NCI-H2196 (cell line): ENCODE measurements around the gene PAF1.

ENCODE experiments used
- DNase-seq: peaks from one replicate; lab custom pipeline; 2025; ENCODE audit not compliant: unreplicated experiment; lab: John Stamatoyannopoulos, UW

The PAF1 gene

DNA sequence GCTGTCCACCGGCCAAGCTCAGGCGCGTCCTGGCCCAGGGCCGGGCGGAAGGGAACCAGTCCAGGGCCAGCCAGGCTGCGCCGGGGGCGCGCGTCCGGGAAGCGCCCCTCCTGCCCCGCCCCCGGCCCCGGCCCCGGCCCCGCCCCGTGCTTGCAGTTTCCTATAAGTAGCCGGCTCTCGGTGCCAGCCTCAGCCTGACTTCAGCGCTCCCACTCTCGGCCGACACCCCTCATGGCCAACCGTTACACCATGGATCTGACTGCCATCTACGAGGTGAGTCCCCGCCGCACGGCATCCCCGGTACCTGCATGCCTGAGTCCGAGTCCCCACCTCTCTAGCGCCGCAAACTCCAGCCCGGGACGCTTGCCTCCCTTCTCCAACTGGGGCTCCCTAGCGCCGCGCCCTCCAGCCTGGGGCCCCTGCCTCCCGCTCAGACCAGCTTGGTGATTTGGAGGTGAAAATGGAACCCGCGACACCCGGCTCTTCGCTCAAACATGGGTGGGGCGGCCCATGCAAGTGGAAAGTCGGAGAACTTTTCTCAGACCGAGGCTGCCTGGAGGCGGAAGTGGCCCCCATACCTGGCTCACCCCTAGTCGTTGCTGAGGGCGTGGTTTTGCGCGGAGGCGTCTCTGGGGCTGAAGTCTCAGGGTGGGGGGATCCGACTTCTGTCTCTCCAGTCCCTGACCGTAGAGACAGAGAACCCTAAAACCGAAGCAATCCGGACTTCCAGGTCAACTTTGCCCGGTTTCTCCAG, 15.9 kb upstream of the PAF1 start, which contains the start of gene ZFP36:
TSS of gene ZFP36 (plus strand) at position 192 of the 754 bp plus-strand sequence. CDS start at position 250, 58 bp downstream.
- DNase-seq = peak; percentile 68

DNA sequence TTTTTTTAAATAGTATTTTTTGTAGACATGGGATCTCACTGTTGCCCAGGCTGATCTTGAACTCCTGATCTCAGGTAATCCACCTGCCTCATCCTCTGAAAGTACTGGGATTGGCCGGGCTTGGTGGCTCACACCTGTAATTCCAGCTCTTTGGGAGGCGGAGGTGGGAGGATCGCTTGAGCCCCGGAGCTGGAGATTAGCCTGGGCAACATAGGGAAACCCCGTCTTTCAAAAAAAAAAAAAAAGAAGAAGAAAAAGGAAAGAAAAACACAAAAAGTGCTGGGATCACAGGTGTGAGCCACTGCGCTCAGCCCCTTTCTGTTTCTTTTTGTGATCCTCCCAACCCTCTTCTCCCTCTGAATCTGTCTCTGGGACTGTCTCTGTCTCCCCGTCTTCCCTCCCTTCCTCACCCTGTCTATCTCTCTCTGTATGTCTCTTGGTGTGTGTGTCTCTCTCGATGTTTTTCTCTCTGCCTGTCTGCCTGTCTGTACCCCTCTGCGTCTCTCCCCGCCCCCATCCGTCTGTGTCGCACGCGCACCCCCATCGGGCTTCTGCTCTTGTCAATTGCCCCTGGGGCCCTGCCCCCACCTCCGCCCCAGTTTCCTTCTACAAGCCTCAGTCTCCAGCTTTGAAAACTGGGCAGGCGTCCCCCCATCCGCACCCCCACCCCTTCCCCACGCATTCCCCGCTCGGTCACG, 15.2 kb upstream of the PAF1 start:
- no peak for DNase-seq

DNA sequence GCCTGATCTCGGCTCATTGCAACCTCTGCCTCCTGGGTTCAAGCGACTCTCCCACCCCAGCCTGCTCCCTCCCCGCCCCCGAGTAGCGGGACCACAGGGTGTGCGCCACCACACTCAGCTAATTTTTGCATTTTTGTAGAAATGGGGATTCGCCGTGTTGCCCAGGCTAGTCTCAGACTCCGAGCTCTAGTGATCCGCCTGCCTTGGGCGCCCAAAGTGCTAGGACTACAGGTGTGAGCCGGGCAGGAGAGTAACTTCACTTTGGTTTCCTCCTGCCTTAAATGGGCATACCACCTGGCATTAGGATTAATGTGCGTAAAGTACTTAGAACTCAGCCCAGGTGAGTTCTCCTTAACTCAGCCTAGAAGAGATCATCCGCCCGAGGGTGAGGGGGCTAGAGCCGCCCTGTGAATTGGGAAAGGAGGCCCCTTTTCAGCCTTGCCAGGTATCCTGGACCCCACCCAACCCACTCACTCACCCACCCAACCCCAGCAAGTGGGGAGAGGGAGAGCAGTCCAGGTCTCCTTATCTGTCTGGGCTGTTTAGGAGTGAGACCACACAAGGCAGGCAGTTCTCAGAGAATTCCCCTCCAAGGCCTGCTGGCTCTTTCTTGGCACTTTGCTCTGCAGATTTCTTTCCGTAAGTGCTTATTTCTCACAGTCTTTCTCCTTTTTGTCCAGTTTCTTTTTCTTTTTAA, 14.5 kb upstream of the PAF1 start:
- DNase-seq = no peak

DNA sequence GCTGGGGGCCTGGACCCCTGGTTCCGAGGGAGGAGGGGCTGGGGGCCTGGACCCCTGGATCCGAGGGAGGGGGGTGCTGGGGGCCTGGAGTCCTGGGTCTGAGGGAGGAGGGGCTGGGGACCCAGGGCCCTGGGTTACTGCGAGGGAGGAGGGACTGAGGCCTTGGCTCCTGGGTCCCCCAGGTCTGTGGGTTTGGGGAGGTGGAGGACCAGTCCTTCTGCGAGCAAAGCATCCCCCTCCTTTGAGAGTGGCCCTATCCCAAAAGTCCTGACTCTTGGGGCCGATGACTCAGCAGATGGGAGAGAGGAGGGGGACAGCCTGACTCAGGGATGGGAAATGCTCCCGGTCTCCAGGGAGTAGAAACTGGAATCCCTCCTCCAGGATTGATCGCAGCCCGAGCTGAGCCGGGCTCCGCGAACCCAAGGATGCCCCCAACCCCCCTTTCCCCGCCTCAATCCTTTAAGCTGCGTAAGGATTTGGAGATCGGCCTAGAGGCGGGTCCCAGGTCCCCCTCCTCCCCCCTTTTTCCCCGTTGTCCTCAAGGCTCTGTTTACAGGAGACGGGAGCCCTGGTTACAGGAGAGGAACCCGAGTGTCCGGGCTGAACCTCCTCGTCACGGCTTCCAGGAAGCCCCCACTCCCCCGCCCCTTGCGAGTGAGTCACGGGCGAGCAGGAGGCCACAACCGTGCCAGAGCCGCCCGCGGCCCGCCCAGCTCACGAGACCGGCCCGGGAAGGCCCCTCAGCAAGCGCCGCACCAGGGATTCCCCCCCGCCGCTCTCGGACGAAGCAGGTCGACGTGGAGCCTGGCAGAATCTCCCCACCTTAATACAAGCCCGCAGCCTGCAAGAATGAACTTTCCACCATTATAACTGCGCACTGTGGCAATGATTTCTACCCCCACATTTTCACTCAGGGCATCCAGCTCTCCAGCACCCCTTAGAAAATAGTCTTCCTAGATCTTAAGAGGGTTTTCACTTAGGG, 12.7 kb upstream of the PAF1 start:
- DNase-seq = no peak

DNA sequence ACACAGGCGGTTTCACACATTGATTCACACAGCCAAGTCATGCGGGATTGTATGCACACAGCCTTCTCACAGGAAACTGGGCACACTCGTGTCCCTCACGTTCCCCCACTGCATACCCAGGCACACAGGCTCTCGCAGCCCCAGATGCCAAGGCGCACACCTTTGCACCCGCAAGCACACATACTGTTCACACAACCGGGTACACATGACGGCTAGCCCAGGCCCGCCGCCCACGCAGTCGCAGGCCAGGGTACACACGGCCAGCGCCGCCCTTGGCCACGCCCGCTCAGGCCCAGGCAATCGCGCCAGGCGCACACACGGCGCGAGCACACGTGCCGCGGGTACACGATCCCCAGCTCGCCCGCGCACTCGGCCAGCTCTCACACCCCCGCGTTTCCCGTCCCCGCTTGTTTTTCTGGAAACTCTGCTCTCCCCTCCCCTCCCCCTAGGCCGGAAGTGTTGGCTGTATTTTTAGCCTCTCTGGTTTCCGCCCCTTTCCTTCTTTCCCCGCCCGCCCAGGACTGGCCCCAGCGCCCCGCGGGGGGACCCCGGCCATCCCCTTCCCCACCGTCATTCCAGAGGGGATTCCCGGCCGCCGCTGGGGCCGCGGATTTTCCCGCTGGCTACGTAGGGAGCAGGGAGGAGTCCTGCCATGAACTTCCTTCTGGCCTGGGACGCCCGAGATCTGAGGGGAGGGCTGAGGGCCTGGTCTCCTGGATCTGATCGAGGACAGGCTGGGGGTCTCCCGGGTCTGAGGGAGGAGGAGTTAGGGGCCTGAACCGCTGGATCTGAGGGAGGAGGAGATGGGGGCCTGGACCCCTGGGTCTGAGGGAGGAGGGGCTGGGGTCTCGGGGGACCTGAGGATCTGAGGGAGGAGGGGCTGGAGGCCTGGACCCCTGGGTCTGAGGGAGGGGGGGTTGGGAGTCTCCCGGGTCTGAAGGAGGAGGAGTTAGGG, 11.7 kb upstream of the PAF1 start:
- peak; percentile 76 for DNase-seq

DNA sequence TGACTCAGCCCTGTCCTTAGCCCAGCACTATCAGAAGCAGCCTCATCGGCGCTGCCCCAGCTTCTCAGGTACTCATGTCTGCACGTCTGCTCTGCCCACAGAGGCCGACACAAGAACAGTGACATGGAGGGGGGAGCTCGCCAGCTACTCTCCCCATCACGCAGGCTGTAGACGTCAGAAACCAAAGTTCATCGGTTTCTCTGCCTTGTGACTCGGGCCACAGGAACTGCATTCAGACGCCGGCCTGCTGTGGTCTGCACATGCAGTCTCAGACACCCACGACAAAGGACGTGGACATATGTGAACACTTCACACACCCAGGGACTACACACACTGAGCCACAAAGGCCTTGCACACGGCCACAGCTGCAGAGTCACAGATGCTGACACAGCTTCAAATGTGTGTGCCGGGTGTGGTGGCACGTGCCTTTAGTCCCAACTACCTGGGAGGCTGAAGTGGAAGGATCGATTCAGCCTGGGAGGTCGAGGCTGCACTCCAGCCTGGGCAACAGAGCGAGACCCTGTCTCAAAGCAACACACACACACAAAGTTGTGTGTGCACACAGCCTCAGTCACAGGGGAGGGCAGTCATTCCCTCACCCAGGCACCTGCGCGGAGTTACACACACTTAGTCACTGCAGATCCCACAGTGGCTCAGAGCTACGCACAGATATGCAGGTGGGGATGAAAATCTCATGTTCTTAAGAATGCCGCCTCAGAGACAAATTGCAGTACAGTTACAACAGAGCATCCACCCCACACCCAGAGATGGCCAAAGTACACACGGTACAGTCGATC, 10.8 kb upstream of the PAF1 start:
- no peak for DNase-seq

DNA sequence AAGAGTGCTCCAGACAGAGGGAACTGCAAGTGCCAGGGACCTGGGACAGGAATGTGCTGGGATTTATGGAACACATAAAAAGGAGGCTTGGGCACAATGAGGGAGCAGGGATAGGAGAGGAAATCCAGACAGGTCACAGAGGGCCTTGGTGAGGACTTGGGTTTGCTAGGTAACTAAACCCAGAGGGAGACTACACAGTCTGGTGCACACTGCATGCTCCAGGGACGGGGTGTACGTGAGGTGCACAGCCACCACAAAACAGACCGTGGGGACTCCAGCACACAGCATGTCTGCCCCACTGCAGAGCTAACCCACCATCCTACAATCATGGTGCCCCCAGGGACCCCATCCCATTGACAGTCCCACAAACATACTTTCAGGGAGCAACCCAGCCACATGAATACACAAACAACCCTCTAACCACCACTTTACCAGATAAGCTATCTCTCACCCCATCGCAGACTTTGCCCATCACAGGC, 10.2 kb upstream of the PAF1 start:
- DNase-seq = no peak

DNA sequence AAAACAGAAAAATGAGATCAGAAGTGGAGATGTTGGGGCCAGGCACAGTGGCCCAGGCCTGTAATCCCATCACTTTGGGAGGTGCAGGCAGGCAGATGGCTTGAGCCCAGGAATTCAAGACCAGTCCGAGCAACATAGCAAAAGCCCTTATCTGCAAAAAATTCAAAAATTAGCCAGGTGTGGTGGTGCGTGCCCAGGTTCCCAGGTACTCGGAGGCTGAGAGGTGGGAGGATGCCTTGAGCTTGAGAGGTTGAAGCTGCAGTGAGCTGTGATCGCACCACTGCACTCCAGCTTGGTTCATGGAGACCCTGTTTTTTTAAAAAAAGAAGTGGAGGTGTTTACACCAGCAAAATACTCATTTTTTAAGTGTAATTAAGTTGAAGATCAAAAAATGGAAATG, 9.2 kb upstream of the PAF1 start:
- no peak for DNase-seq

DNA sequence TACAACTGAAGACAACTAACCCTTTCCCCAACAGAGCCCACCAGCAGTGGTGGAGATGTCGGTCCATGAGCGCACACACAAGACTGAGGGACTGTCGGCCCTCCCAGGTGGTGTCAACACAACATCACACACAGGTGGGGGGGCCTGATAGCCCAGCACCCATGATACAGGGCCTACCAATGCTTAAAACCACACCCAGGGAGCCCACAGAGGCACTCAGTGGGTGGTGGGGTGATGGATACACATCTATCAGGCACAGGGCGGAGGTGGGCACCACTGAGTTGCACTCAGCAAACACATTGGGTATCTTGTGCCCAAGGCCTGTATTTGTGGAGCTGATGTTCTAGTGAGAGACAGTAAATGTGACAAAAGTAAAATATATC, 8.8 kb upstream of the PAF1 start:
- DNase-seq = no peak

DNA sequence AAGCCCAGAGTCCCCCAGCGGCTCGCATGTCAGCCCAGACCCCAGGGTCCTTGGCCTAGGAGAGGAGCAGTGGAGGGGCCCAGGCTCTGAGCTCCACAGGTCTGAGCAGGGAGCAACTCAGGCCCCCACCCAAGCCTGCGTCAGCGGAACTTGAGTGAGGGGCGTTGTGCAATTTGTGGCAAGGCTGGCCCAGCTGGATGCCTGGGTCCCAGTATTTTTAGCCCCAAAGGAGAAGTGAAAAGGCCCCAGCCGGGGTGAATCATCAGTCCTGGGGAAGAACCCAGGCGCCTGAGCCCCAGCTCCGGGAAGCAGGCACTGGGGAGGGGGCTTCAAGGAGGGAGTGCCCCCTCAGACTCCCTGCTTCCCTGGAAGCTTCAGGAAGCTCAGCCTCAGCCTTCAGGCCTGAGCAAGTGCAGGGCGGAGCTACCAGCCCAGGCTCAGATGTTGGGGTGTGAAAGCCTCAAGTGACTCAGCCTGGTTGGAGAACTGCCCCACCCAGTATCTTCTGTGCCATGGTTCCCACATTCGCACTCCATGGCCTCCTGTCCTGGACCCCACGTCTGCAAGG, 7.5 kb upstream of the PAF1 start:
- no peak for DNase-seq

DNA sequence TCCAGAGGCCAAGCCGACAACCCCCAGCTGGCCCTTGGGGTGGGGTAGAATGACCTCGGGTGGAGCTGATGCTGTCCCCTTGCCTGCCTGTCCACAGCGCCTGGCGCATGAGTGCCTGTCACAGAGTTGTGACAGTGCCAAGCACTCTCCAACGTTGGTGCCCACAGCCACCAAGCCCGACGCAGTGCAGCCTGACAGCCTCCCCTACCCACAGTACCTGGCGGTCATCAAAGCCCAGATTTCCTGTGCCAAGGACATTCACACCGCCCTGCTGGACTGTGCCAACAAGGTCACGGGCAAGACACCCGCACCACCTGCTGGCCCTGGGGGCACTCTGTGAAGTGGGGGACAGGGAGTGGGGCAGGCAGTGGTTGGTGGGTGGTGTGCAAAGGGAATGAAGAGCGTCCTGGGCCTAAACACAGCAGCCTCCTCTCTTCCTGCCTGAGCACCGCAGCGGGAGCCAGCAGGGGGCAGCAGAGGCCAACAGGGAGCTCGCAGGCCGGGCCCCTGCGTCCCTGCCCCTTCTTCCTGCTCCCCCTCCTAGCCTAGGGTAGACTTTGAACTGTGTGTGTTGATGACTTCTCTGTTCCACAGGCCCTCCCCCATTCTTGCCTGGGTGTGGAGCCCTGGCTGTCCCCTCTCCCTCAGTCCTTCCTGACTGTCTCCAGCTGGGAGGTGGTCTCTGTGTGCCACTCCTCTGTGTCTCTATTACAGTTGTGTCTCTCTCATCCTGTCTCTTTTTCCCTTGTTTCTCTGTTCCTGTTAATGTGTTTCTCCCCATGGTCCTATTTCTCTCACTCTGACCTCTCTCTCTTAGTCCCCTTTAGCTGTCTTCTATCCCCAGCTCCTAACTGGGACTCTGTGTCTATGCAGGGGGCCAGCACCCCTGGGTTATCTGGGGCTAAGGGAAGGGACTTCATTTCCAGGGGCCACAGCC, 6.7 kb upstream of the PAF1 start:
- DNase-seq = peak; percentile 79

DNA sequence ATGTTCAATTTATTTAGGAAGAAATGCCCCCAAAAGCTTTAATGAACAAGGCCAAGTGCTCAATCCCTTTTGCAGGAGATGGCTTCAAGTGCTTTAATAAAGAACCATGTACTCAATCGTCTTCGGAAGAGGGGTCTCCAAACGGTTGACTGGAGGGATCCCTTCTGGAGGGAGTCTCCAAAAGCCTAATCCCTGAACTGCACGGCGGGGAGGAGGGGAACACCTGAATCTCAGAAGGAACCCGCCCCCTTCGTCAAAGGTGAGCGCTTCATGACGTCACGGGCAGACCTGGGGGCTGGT, 505 bp downstream of the PAF1 start:
- DNase-seq = peak; percentile 82

DNA sequence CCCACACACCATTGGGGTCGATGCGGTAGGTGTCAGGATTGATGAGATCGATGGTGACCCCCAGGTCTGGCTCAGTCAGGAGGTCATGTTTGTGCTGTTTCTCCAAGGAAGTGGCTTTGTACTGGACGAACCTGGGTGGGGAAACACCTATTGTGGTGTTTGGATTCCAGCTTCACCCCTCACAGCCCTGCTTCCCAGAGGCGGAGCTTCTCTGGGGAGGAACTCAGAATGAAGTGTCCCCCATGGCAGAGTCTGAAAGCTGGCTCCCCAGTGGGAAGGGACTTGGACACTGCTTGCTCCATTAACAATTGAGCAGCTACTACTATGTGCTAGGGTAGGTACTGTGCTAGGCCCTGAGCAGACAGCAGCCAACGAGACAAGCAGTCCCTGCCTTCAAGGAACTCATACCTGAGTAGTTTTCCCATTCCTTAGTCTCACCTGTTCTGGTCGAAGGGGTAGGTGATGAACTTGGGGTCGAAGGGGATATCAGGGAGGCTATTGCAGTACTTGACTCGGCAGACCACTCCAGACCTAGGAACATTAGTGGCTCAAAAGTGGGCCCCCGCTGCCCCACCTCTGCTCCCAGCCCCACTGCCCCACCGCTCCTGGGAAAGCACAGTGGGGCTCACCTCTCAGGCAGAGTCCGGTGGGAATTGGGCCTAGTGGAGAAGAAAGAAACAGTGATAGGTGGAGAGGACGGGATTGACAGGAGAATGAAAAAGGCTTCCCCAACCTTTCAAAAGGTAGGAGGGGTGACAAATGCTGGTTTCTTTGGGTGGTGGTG, 1.1 kb downstream of the PAF1 start:
- DNase-seq = no peak

DNA sequence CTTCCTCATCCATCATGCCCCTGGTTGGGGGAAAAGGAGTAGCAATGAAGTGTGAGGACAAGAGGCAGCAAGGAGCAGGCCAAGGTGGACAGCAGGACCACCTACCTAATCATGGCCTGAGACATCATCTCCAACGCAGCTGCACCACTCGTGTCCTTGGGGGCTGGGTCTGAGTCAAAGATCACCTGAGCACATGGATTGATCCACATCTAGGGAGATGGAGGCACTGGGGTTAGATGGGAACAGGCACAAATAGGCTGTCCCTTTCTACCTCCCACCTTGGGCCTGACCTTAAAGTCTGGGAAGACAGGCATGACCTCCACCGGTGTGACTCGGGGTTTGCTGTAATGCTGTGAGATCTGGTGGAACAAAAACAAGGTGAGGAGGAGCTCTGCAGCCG, 2.2 kb downstream of the PAF1 start:
- no peak for DNase-seq

DNA sequence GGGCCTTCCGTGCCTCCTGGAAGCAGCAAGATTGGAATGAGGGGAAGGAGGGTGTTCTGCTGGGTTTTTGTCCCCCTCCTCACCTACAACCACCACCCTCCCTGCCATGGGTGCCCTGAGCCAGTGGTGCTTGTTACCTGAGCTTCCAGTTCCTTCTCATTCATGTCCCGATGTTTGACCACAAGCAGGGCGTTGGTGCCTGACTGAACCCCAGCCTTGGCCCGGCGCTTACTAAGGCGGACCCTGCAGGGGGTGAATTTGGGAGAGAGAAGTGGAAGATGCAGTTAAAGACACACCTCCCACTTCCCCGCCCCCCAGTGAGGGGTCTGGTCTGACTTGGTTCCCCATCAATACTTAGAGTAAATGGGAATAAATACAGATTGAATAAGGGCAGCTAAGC, 4.3 kb downstream of the PAF1 start:
- DNase-seq = no peak

DNA sequence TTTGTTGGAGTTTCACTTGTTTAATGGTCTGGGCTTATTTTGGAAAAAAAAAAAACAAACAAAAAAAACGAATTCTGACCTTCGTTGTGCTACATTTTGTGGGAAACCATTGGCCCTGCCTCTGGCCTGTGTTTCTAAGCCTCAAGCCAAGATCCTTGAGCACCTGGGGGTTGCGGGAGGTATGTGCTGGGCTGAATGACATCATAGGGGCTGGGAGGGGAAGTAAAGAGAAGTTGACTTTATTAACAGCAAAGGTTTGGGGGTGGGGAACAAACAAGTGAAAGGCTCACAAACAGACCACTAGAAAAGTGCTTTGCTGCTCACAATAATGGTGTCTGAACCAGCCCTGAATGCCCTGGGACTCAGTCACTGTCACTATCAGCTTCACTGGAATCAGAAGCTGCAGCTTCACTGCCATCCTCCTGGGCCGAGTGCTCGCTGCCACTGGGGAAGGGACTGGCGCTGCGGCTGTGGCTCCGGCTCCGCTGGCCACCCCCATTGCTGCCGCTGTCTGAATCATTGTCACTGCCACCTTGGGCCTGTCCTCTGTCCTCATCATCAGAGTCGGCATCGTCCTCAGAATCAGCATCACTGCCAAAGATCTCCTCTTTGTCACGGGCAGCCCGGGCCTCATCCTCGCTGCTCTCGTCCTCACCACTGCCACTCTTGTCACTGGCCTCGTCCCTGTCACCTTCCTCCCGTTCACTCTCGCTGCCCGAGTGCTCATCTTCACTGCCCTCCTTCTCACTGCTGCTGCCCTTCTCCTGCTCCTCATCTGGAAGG, 5.1 kb downstream of the PAF1 start:
- no peak for DNase-seq
